GM19328 (cell line): ENCODE results near the gene MLC1.

Experiments used
- ATAC-seq: cut with Tn5 transposase; IDR thresholded peaks from one replicate; pipeline ENCODE4 v1.9.1; 2021; ENCODE audit warnings: mild to moderate bottlenecking, moderate library complexity; ENCODE audit not compliant: unreplicated experiment

The MLC1 gene

GRCh38 chr22:50058906-50059880 is 26.0 kb downstream of the MLC1 start:
- no peak for ATAC-seq

GRCh38 chr22:50058061-50058905 is 26.9 kb downstream of the MLC1 start, which contains the start of gene TTLL8:
Gene TTLL8 (minus strand): TSS chr22:50058298.
- ATAC-seq = no peak

GRCh38 chr22:50057278-50058060 is 27.8 kb downstream of the MLC1 start:
- ATAC-seq = no peak

GRCh38 chr22:50056214-50056972 is 28.8 kb downstream of the MLC1 start:
- no peak for ATAC-seq

GRCh38 chr22:50053861-50054260 is 31.4 kb downstream of the MLC1 start:
- no peak for ATAC-seq

GRCh38 chr22:50051930-50052329 is 33.3 kb downstream of the MLC1 start:
- no peak for ATAC-seq

- ATAC-seq = no peak
Observed at GRCh38 chr22:50049299-50050195, 35.7 kb downstream of the MLC1 start.

GRCh38 chr22:50048836-50049235 is 36.4 kb downstream of the MLC1 start:
- no peak for ATAC-seq

GRCh38 chr22:50048061-50048765 is 37.0 kb downstream of the MLC1 start:
- no peak for ATAC-seq

GRCh38 chr22:50047346-50047745 is 37.9 kb downstream of the MLC1 start:
- ATAC-seq = no peak

GRCh38 chr22:50046481-50047245 is 38.6 kb downstream of the MLC1 start:
- no peak for ATAC-seq

GRCh38 chr22:50046019-50046415 is 39.2 kb downstream of the MLC1 start:
- ATAC-seq = no peak

GRCh38 chr22:50045211-50046018 is 39.8 kb downstream of the MLC1 start:
- ATAC-seq = no peak

GRCh38 chr22:50044485-50045118 is 40.6 kb downstream of the MLC1 start:
- ATAC-seq = no peak

GRCh38 chr22:50041361-50042065 is 43.7 kb downstream of the MLC1 start:
- ATAC-seq = no peak

GRCh38 chr22:50040717-50041116 is 44.5 kb downstream of the MLC1 start:
- no peak for ATAC-seq
